Right lobe of liver (tissue), 6 donors: Measurements from ENCODE around the gene MPZ. TPM values are rescaled to one million over a fixed set of nuclear protein-coding genes. Genes with fewer than 3 reads are reported as not detected.

Experiments
- ATAC-seq, 4 donors: fragments of 200-7000 bp; cut with Tn5 transposase; one replicate each; pipeline ENCODE4 v1.9.1; 2020; ENCODE audit warnings: mild to moderate bottlenecking in 4 of 4, moderate library complexity in 4 of 4
- DNase-seq, 3 donors: peaks; one replicate each; pipeline ENCODE4 v3.0.0-alpha.2; 2020
- H3K27ac ChIP-seq, 3 donors: fragments of 200-600 bp; one replicate each; pipeline ENCODE4 v1.8.0; 2022
- H3K27me3 ChIP-seq, 2 donors: fragments of 200-600 bp; one replicate each; pipeline ENCODE4 v1.8.0; 2022
- H3K36me3 ChIP-seq, 4 donors: fragments of 200-600 bp; sonication (generic) in 1 of 4; one replicate each; pipeline versions ENCODE4 v1.5.1 to v1.8.0; 2017 to 2022; ENCODE audit warnings: control low read depth in 1 of 4
- H3K4me1 ChIP-seq, 4 donors: fragments of 200-600 bp; sonication (generic) in 1 of 4; one replicate each; pipeline versions ENCODE4 v1.5.1 to v1.8.0; 2017 to 2022; ENCODE audit warnings: control low read depth in 1 of 4
- H3K4me3 ChIP-seq, 3 donors: fragments of 200-600 bp; one replicate each; pipeline ENCODE4 v1.8.0; 2022
- H3K9me3 ChIP-seq, 4 donors: fragments of 200-600 bp; sonication (generic) in 1 of 4; one replicate each; pipeline versions ENCODE4 v1.5.1 to v1.8.0; 2017 to 2022; ENCODE audit warnings: control low read depth in 1 of 4
- POLR2A ChIP-seq: fragments of 450-650 bp; IDR thresholded peaks from one replicate; pipeline ENCODE4 v1.6.1; 2017; ENCODE audit warnings: antibody characterized with exemption, mild to moderate bottlenecking
- WGBS: methylation state at CpG from one replicate; pipeline ENCODE4 v1.1.6; 2018; ENCODE audit warnings: low coverage, low lambda C conversion rate; ENCODE audit not compliant: insufficient coverage; ENCODE audit errors: missing lambda C conversion rate; 5-methylcytosine and 5-hydroxymethylcytosine counted together
- intact Hi-C, 2 donors: fragments of 100-400 bp; cut with DNase I; formaldehyde crosslinking; loops; one replicate each; pipeline versions ENCODE4 v1.11.2 to v1.14.1; 2022
- total RNA-seq, 6 experiments: library from RNA; depleted of rRNA in 2 of 6; stranded (reverse); fragments of >200 nt in 2 of 6; fragmentation: NEBNext Ultra II Directional in 3 of 6; extraction: Animal tissue kit (Norgen Biotek cat#: 25700) in 3 of 6; gene quantifications; one replicate each; pipeline versions ENCODE4 v1.1.0 to v1.2.4, GENCODE V29; 2016 to 2023
- TF ChIP-seq, protein P1 (sequence below), 4 donors: fragments of 200-600 bp in 3 of 4; fragments of 450-650 bp in 1 of 4; IDR thresholded peaks; one replicate each; pipeline versions ENCODE4 v1.5.1 to v1.8.0; 2016 to 2022; ENCODE audit warnings: antibody characterized with exemption in 4 of 4, mild to moderate bottlenecking in 2 of 4
- donor health status: DM: no; HTN: yes; CAD: no.
- donor health status: DM: no; HTN: no; CAD: no.
- donor health status: DM: no; HTN: no; CAD: no.
- donor health status: DM: no; HTN: yes; CAD: no.
- donor health status: DM: no; HTN: yes; CAD: no.

MPZ gene
- total RNA-seq, 6 experiments from 2014 or later: 2.1 to 14.3 (median 6.5) TPM

GRCh38 chr1:161267321-161267720, 42.4 kb downstream of the MPZ start:
- DNase-seq: no peak
- TF ChIP-seq POLR2A: no peak
- TF ChIP-seq, protein P1, sequence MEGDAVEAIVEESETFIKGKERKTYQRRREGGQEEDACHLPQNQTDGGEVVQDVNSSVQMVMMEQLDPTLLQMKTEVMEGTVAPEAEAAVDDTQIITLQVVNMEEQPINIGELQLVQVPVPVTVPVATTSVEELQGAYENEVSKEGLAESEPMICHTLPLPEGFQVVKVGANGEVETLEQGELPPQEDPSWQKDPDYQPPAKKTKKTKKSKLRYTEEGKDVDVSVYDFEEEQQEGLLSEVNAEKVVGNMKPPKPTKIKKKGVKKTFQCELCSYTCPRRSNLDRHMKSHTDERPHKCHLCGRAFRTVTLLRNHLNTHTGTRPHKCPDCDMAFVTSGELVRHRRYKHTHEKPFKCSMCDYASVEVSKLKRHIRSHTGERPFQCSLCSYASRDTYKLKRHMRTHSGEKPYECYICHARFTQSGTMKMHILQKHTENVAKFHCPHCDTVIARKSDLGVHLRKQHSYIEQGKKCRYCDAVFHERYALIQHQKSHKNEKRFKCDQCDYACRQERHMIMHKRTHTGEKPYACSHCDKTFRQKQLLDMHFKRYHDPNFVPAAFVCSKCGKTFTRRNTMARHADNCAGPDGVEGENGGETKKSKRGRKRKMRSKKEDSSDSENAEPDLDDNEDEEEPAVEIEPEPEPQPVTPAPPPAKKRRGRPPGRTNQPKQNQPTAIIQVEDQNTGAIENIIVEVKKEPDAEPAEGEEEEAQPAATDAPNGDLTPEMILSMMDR (IDR thresholded peaks at IDR 0.05): no peak
- Histone ChIP-seq H3K27me3 (no peaks in the 10 kb centered on the region), H3K36me3 (no peaks in the 10 kb centered on the region), H3K27ac (no peak overlapping the region), H3K4me1 (no peaks in the 10 kb centered on the region), H3K9me3 (no peaks in the 10 kb centered on the region), H3K4me3 (no peak overlapping the region)
- 63% methylated on average over 2 of the region's 3 CpGs for whole genome bisulfite sequencing
- ATAC-seq: no peak
- intact Hi-C loops: no loop called here

DNA sequence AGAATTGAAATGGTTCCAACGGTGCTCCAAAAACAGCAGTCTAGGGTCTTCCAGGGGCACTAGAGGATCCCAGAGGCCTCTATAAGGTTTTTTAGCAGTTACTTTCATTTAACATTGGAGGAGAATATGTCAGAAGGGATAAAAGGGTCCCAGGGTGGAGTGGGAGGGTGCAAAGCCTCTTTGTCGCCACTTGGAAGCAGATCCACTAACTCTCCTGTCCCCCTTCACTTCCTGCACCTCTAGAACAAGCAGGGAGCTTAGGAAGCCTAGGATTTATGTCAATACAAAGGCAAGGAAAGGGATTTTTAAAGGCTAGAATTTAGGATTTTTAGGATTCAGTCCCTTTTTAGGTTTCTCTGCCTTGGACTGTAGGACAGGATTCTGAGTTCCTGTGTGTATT, 42.9 kb downstream of the MPZ start:
- 86% methylated on average over 2 of the region's 2 CpGs for whole genome bisulfite sequencing
- Histone ChIP-seq H3K4me1 (no peaks in the 10 kb centered on the region), H3K9me3 (no peaks in the 10 kb centered on the region), H3K4me3 (no peak overlapping the region), H3K36me3 (no peaks in the 10 kb centered on the region), H3K27ac (no peak overlapping the region), H3K27me3 (no peaks in the 10 kb centered on the region)
- no peak for ATAC-seq
- intact Hi-C loops: no loop called here
- no peak for TF ChIP-seq POLR2A
- TF ChIP-seq, protein P1 (IDR thresholded peaks at IDR 0.05): no peak
- DNase-seq: no peak

DNA sequence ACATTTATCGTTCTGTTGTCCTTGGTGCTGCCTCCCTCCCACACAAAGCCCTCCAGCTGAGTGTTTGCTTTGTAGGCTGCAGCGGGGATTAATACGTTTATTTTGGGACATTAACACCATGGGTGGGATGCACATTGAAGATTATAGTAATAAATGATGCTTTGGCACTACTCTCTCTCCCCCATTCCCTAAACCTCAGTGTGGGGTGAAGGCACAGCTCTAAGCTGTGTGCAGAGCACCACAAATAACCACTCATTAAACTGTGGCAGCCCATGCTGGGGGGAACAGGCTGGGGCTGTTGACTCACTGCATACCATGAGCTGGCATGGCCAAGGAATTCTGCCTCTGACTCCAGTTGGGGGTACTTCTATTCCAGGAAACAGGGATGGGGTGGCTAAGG, 43.6 kb downstream of the MPZ start:
- Histone ChIP-seq H3K9me3 (no peaks in the 10 kb centered on the region), H3K4me3 (no peak overlapping the region), H3K4me1 (peaks cover 0 to 4% (median 0%) of the 10 kb centered on the region in 4 donors), H3K27ac (no peak overlapping the region), H3K27me3 (no peaks in the 10 kb centered on the region), H3K36me3 (no peaks in the 10 kb centered on the region)
- no peak for ATAC-seq
- intact Hi-C loops: no loop called here
- no peak for DNase-seq
- TF ChIP-seq, protein P1 (IDR thresholded peaks at IDR 0.05): no peak
- TF ChIP-seq POLR2A: no peak
- WGBS: 72% methylated on average over 3 of the region's 3 CpGs

GRCh38 chr1:161265305-161265704, 44.5 kb downstream of the MPZ start:
- intact Hi-C loops: no loop called here
- WGBS: 89% methylated on average over 5 of the region's 5 CpGs
- no peak for TF ChIP-seq POLR2A
- TF ChIP-seq, protein P1 (IDR thresholded peaks at IDR 0.05): no peak
- H3K9me3 ChIP-seq: no peaks in the 10 kb centered on the region
- DNase-seq (no peak), ATAC-seq (no peak)
- no peak overlapping the region for H3K4me3 ChIP-seq
- H3K4me1 ChIP-seq: peaks cover 0 to 13% (median 0%) of the 10 kb centered on the region in 4 donors
- no peaks in the 10 kb centered on the region for H3K27me3 ChIP-seq
- H3K27ac ChIP-seq: no peak overlapping the region
- H3K36me3 ChIP-seq: no peaks in the 10 kb centered on the region
